K562 (cell line): ENCODE data around the gene ALDH18A1. TPM values are rescaled to one million over a fixed set of nuclear protein-coding genes. Genes with fewer than 3 reads are reported as not detected.

Experiments used
- MYBL2 ChIP-seq, 2 experiments: fragments of 450-650 bp in 1 of 2; sonication (generic) in 1 of 2; formaldehyde crosslinking in 1 of 2; IDR thresholded peaks; 2 replicates each; pipeline versions ENCODE4 v1.6.1 to v1.8.1; 2017 to 2022; ENCODE audit warnings: borderline replicate concordance in 1 of 2, inconsistent platforms in 1 of 2, low read depth in 1 of 2, mild to moderate bottlenecking in 1 of 2, missing genetic modification reagents in 1 of 2, moderate library complexity in 1 of 2
- NRF1 ChIP-seq, 2 experiments: fragments of 450-650 bp; IDR thresholded peaks in 1 of 2; conservative IDR thresholded peaks in 1 of 2; 2 replicates each; pipeline ENCODE4 v1.6.1; 2014; ENCODE audit warnings: mild to moderate bottlenecking in 2 of 2
- RB1 ChIP-seq: fragments of 450-650 bp; IDR thresholded peaks from 2 replicates; pipeline ENCODE4 v1.6.1; 2017; ENCODE audit warnings: low read depth, mild to moderate bottlenecking
- SRSF7 ChIP-seq: fragments of 200-400 bp; formaldehyde crosslinking; optimal IDR thresholded peaks from 2 replicates; pipeline ENCODE3; 2017; ENCODE audit warnings: mild to moderate bottlenecking, low read depth, low read length
- ZKSCAN3 ChIP-seq: fragments of 250-450 bp; sonication (Bioruptor Pico); IDR thresholded peaks from 2 replicates; pipeline ENCODE4 v1.4.0; 2020
- ZNF165 ChIP-seq: fragments of 250-450 bp; sonication (Bioruptor Pico); IDR thresholded peaks from 2 replicates; pipeline ENCODE4 v1.4.0; 2020; ENCODE audit warnings: borderline replicate concordance
- ZNF766 ChIP-seq: fragments of 200-800 bp; sonication (Bioruptor generic); conservative IDR thresholded peaks from 2 replicates; pipeline ENCODE4 v1.6.1; 2016; ENCODE audit warnings: missing genetic modification characterization, missing compliant biosample characterization
- ZNF79 ChIP-seq: fragments of 250-450 bp; sonication (Bioruptor Pico); IDR thresholded peaks from 2 replicates; pipeline ENCODE4 v1.4.0; 2020; ENCODE audit warnings: low read depth, mild to moderate bottlenecking, moderate library complexity
- polyA plus RNA-seq, 8 experiments: library from polyadenylated mRNA; depleted of rRNA in 4 of 8; stranded (reverse) in 5 of 8; unstranded in 3 of 8; fragments of >200 nt; fragmentation: Nextera tagmentation in 2 of 8; fragmentation: Illumina TruSeq in 1 of 8; extraction: Ambion mirVana in 2 of 8; extraction: Trizol in 1 of 8; gene quantifications; 2 replicates each; pipeline versions ENCODE4 v1.2.1 to v1.2.3, GENCODE V29; 2011 to 2014; ENCODE audit warnings: inconsistent platforms in 1 of 8, missing spikeins in 1 of 8
- total RNA-seq, 7 experiments: library from RNA; depleted of rRNA in 6 of 7; stranded (reverse); fragments of >200 nt in 6 of 7; fragmentation: Illumina TruSeq in 2 of 7; extraction: Trizol in 2 of 7; gene quantifications; 2 replicates each; pipeline versions ENCODE4 v1.2.1 to v1.2.3, GENCODE V29; 2011 to 2021; ENCODE audit warnings: low replicate concordance in 1 of 7
- TF ChIP-seq, protein P1 (sequence below): fragments of 200-800 bp; sonication (Bioruptor generic); IDR thresholded peaks from 2 replicates; pipeline ENCODE4 v1.6.1; 2016; ENCODE audit warnings: missing genetic modification characterization, missing compliant biosample characterization
- TF ChIP-seq, protein P2 (sequence below), 2 experiments: fragments of 450-650 bp in 1 of 2; sonication (generic) in 1 of 2; formaldehyde crosslinking in 1 of 2; IDR thresholded peaks; 2 replicates each; pipeline versions ENCODE4 v1.7.1 to v1.9.0; 2016 to 2022; ENCODE audit warnings: inconsistent platforms in 1 of 2, mild to moderate bottlenecking in 1 of 2, missing genetic modification reagents in 1 of 2
- TF ChIP-seq, protein P3 (sequence below): sonication (generic); formaldehyde crosslinking; IDR thresholded peaks from 2 replicates; pipeline ENCODE4 v1.9.0; 2022; ENCODE audit warnings: mild to moderate bottlenecking, missing genetic modification reagents

Gene ALDH18A1
- total and polyA plus RNA-seq, 9 of the 15 experiments (the other 6 are each of a cell fraction or from before 2014, with no cell fraction given): 12.0 to 83.3 (median 43.8) TPM

DNA sequence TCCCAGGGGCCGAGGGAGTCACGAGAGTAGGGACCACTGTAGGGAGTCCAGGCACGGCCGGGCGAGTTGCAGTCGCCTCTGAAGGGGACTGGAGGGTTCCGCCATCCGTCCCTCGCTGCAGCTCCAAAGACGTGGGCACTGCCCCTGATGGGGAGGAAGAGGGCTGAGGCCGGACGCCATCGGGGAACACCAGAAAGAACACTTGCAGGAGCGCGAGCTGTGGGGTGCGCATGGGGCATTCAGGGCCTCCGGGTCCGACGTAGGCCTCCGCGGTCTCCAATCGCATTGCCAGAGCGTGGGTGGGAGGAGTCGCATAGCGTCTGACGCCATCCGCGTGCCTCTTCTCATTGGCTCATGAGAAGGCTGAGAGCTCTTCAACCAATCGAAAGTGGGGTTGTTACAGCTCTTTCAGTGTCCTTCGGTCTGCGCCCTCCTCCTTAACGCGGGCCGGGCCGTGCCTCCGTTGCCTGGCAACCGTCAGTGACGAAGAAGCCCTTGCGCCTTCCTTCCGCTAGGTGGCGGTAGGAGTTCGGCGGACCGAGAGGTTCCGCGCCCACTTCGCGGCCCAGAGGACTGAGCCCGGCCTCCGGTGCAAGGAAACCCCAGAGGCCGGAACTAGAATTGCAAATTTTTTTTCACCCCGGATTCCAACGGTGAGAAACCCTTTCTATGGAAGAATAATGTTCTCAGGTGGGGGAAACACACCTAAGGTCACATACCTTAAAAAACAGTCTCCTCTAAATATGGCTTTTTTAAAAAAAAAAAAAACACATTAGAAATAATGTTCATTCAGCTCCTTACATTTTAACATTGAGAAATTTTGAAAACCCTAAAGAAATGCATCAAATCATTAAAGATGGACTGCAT is 37.4 kb upstream of the ALDH18A1 start, which contains the start of gene TCTN3 (continued):
- TF ChIP-seq ZNF766 (CRISPR knock-in tag): no peak
- TF ChIP-seq, protein P1, sequence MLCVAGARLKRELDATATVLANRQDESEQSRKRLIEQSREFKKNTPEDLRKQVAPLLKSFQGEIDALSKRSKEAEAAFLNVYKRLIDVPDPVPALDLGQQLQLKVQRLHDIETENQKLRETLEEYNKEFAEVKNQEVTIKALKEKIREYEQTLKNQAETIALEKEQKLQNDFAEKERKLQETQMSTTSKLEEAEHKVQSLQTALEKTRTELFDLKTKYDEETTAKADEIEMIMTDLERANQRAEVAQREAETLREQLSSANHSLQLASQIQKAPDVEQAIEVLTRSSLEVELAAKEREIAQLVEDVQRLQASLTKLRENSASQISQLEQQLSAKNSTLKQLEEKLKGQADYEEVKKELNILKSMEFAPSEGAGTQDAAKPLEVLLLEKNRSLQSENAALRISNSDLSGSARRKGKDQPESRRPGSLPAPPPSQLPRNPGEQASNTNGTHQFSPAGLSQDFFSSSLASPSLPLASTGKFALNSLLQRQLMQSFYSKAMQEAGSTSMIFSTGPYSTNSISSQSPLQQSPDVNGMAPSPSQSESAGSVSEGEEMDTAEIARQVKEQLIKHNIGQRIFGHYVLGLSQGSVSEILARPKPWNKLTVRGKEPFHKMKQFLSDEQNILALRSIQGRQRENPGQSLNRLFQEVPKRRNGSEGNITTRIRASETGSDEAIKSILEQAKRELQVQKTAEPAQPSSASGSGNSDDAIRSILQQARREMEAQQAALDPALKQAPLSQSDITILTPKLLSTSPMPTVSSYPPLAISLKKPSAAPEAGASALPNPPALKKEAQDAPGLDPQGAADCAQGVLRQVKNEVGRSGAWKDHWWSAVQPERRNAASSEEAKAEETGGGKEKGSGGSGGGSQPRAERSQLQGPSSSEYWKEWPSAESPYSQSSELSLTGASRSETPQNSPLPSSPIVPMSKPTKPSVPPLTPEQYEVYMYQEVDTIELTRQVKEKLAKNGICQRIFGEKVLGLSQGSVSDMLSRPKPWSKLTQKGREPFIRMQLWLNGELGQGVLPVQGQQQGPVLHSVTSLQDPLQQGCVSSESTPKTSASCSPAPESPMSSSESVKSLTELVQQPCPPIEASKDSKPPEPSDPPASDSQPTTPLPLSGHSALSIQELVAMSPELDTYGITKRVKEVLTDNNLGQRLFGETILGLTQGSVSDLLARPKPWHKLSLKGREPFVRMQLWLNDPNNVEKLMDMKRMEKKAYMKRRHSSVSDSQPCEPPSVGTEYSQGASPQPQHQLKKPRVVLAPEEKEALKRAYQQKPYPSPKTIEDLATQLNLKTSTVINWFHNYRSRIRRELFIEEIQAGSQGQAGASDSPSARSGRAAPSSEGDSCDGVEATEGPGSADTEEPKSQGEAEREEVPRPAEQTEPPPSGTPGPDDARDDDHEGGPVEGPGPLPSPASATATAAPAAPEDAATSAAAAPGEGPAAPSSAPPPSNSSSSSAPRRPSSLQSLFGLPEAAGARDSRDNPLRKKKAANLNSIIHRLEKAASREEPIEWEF (CRISPR knock-in tag): no peak
- no peak for TF ChIP-seq ZNF79 (CRISPR knock-in tag)
- TF ChIP-seq, protein P2, sequence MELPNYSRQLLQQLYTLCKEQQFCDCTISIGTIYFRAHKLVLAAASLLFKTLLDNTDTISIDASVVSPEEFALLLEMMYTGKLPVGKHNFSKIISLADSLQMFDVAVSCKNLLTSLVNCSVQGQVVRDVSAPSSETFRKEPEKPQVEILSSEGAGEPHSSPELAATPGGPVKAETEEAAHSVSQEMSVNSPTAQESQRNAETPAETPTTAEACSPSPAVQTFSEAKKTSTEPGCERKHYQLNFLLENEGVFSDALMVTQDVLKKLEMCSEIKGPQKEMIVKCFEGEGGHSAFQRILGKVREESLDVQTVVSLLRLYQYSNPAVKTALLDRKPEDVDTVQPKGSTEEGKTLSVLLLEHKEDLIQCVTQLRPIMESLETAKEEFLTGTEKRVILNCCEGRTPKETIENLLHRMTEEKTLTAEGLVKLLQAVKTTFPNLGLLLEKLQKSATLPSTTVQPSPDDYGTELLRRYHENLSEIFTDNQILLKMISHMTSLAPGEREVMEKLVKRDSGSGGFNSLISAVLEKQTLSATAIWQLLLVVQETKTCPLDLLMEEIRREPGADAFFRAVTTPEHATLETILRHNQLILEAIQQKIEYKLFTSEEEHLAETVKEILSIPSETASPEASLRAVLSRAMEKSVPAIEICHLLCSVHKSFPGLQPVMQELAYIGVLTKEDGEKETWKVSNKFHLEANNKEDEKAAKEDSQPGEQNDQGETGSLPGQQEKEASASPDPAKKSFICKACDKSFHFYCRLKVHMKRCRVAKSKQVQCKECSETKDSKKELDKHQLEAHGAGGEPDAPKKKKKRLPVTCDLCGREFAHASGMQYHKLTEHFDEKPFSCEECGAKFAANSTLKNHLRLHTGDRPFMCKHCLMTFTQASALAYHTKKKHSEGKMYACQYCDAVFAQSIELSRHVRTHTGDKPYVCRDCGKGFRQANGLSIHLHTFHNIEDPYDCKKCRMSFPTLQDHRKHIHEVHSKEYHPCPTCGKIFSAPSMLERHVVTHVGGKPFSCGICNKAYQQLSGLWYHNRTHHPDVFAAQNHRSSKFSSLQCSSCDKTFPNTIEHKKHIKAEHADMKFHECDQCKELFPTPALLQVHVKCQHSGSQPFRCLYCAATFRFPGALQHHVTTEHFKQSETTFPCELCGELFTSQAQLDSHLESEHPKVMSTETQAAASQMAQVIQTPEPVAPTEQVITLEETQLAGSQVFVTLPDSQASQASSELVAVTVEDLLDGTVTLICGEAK (IDR thresholded peaks at IDR 0.05): no peak
- TF ChIP-seq, protein P2 (CRISPR knock-in tag; IDR thresholded peaks at IDR 0.05): no peak
- TF ChIP-seq, protein P3, sequence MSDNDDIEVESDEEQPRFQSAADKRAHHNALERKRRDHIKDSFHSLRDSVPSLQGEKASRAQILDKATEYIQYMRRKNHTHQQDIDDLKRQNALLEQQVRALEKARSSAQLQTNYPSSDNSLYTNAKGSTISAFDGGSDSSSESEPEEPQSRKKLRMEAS (CRISPR knock-in tag): peak; percentile 71
- TF ChIP-seq ZKSCAN3: no peak
- no peak for TF ChIP-seq MYBL2 (IDR thresholded peaks at IDR 0.05; ENCODE audit: low read depth)
- no peak for TF ChIP-seq MYBL2 (CRISPR knock-in tag; IDR thresholded peaks at IDR 0.05; ENCODE audit: borderline replicate concordance)
- TF ChIP-seq RB1: peak; percentile 91
- no peak for TF ChIP-seq SRSF7
- TF ChIP-seq ZNF165: no peak
- peak; percentile 78 to 84 for TF ChIP-seq NRF1 (conservative IDR thresholded peaks at IDR 0.05 in 1 of 2, IDR thresholded peaks at IDR 0.05 in 1 of 2)
